CD4-positive, alpha-beta T cell treated with Interleukin-12 subunit alpha and Interleukin-12 subunit beta, for 1 hour (primary cell): ENCODE data around the gene CCL20.

Experiments used
- DNase-seq: peaks from one replicate; pipeline ENCODE4 v3.0.0-alpha.2; 2020

Gene CCL20

GRCh38 chr2:227804975-227805374 is 8.7 kb upstream of the CCL20 start:
- no peak for DNase-seq

GRCh38 chr2:227805578-227805977 is 8.1 kb upstream of the CCL20 start:
- peak; percentile 64 for DNase-seq

GRCh38 chr2:227808936-227809335 is 4.7 kb upstream of the CCL20 start:
- DNase-seq, result no peak

GRCh38 chr2:227812001-227812400 is 1.6 kb upstream of the CCL20 start:
- DNase-seq, result no peak

- no peak for DNase-seq
These were observed 447 bp upstream of the CCL20 start for GRCh38 chr2:227813229-227813561.

- no peak for DNase-seq
These were observed 1.4 kb downstream of the CCL20 start for GRCh38 chr2:227815066-227815465.

GRCh38 chr2:227816507-227817294 is 3.1 kb downstream of the CCL20 start:
- no peak for DNase-seq

- DNase-seq, result no peak
These were observed 3.7 kb downstream of the CCL20 start for GRCh38 chr2:227817336-227817735.

GRCh38 chr2:227817850-227818674 is 4.4 kb downstream of the CCL20 start:
- peak; percentile 61 for DNase-seq

- peak; percentile 20 for DNase-seq
These were observed 5.2 kb downstream of the CCL20 start for GRCh38 chr2:227818675-227819397.

- no peak for DNase-seq
These were observed 5.7 kb downstream of the CCL20 start for GRCh38 chr2:227819398-227819697.

GRCh38 chr2:227821043-227821942 is 7.7 kb downstream of the CCL20 start:
- no peak for DNase-seq

- DNase-seq, result no peak
These were observed 8.9 kb downstream of the CCL20 start for GRCh38 chr2:227822416-227823003.

GRCh38 chr2:227823922-227824321 is 10.3 kb downstream of the CCL20 start:
- DNase-seq, result no peak

- DNase-seq, result no peak
These were observed 11.1 kb downstream of the CCL20 start for GRCh38 chr2:227824711-227825110.

- DNase-seq, result peak; percentile 41
These were observed 12.4 kb downstream of the CCL20 start for GRCh38 chr2:227826019-227826521.

- DNase-seq, result peak; percentile 21
These were observed 12.9 kb downstream of the CCL20 start for GRCh38 chr2:227826563-227826962.

GRCh38 chr2:227827143-227827542 is 13.5 kb downstream of the CCL20 start:
- DNase-seq, result no peak

- DNase-seq, result no peak
These were observed 14.9 kb downstream of the CCL20 start for GRCh38 chr2:227828477-227828912.

GRCh38 chr2:227829337-227829736 is 15.7 kb downstream of the CCL20 start:
- DNase-seq, result no peak

GRCh38 chr2:227834423-227834822 is 20.8 kb downstream of the CCL20 start:
- no peak for DNase-seq
